Muscle layer of duodenum (tissue), 2 donors: ENCODE measurements around the gene GPSM3.
"Not testable (repeated sequence)": the region's sequence is repeated elsewhere in the genome, so short reads cannot be mapped to it uniquely, and the experiment has no call there.

Experiments used
- H3K27ac ChIP-seq: one replicate; pipeline ENCODE4 v1.7.0; 2013; ENCODE audit warnings: mild to moderate bottlenecking, low read length
- H3K27me3 ChIP-seq: one replicate; pipeline ENCODE4 v1.7.0; 2013; ENCODE audit warnings: low read depth, mild to moderate bottlenecking, control low read depth, low read length
- H3K36me3 ChIP-seq, 2 donors: one replicate each; pipeline ENCODE4 v1.7.0; 2013; ENCODE audit warnings: low read length in 2 of 2, control low read depth in 1 of 2, mild to moderate bottlenecking in 1 of 2; ENCODE audit not compliant: insufficient read depth in 2 of 2, control insufficient read depth in 1 of 2
- H3K4me1 ChIP-seq, 2 donors: one replicate each; pipeline ENCODE4 v1.7.0; 2013; ENCODE audit warnings: low read length in 2 of 2, mild to moderate bottlenecking in 2 of 2, control low read depth in 1 of 2, moderate library complexity in 1 of 2; ENCODE audit not compliant: insufficient read depth in 2 of 2, control insufficient read depth in 1 of 2
- H3K4me3 ChIP-seq, 2 donors: one replicate each; pipeline ENCODE4 v1.7.0; 2013; ENCODE audit warnings: low read length in 2 of 2, low read depth in 1 of 2, mild to moderate bottlenecking in 1 of 2
- H3K9me3 ChIP-seq, 2 donors: one replicate each; pipeline ENCODE4 v1.7.0; 2013; ENCODE audit warnings: low read length in 2 of 2, control low read depth in 1 of 2, mild to moderate bottlenecking in 1 of 2; ENCODE audit not compliant: control insufficient read depth in 1 of 2
- donor health status: healthy.

GPSM3 gene

GRCh38 chr6:32200711-32201475 is 8.4 kb upstream of the GPSM3 start:
- H3K27me3 ChIP-seq = no peaks in the 10 kb centered on the region
- no peak overlapping the region for H3K4me3 ChIP-seq
- no peaks in the 10 kb centered on the region for H3K9me3 ChIP-seq
- peaks cover 0 to 5% of the 10 kb centered on the region in 2 donors for H3K36me3 ChIP-seq
- H3K4me1 ChIP-seq = peaks cover 0 to 6% of the 10 kb centered on the region in 2 donors
- H3K27ac ChIP-seq = no peak overlapping the region

- Histone ChIP-seq H3K4me3 (no peak overlapping the region), H3K27me3 (no peaks in the 10 kb centered on the region), H3K36me3 (peaks cover 0 to 6% of the 10 kb centered on the region in 2 donors), H3K9me3 (no peaks in the 10 kb centered on the region), H3K4me1 (peaks cover 11 to 12% of the 10 kb centered on the region in 2 donors), H3K27ac (no peak overlapping the region)
Measured at GRCh38 chr6:32198866-32199265, 6.4 kb upstream of the GPSM3 start.

- Histone ChIP-seq H3K4me3 (no peak overlapping the region), H3K36me3 (peaks cover 0 to 6% of the 10 kb centered on the region in 2 donors), H3K27me3 (no peaks in the 10 kb centered on the region), H3K9me3 (no peaks in the 10 kb centered on the region), H3K4me1 (peaks cover 11 to 12% of the 10 kb centered on the region in 2 donors), H3K27ac (no peak overlapping the region)
Measured at GRCh38 chr6:32198345-32198696, 5.9 kb upstream of the GPSM3 start.

GRCh38 chr6:32196682-32197616 is 4.5 kb upstream of the GPSM3 start:
- Histone ChIP-seq H3K27me3 (no peaks in the 10 kb centered on the region), H3K27ac (peak overlapping the region; percentile 100), H3K9me3 (no peaks in the 10 kb centered on the region), H3K4me3 (peak overlapping the region; percentile 72 to 83), H3K4me1 (peaks cover 12 to 16% of the 10 kb centered on the region in 2 donors), H3K36me3 (peaks cover 0 to 6% of the 10 kb centered on the region in 2 donors)

GRCh38 chr6:32195902-32196681 is 3.6 kb upstream of the GPSM3 start:
- Histone ChIP-seq H3K36me3 (peaks cover 0 to 6% of the 10 kb centered on the region in 2 donors), H3K9me3 (no peaks in the 10 kb centered on the region), H3K4me1 (peaks cover 12 to 19% of the 10 kb centered on the region in 2 donors), H3K27ac (peak overlapping the region; percentile 100), H3K4me3 (peak overlapping the region; percentile 72 to 83), H3K27me3 (no peaks in the 10 kb centered on the region)

GRCh38 chr6:32195652-32195901 is 3.1 kb upstream of the GPSM3 start:
- H3K27me3 ChIP-seq = no peaks in the 10 kb centered on the region
- H3K9me3 ChIP-seq = no peaks in the 10 kb centered on the region
- H3K36me3 ChIP-seq = peaks cover 0 to 6% of the 10 kb centered on the region in 2 donors
- H3K4me3 ChIP-seq = peak overlapping the region in 1 of 2 donors; percentile 83
- peaks cover 12 to 23% of the 10 kb centered on the region in 2 donors for H3K4me1 ChIP-seq
- H3K27ac ChIP-seq = no peak overlapping the region

GRCh38 chr6:32194825-32195651 is 2.6 kb upstream of the GPSM3 start:
- H3K27me3 ChIP-seq = no peaks in the 10 kb centered on the region
- H3K9me3 ChIP-seq = no peaks in the 10 kb centered on the region
- H3K36me3 ChIP-seq = peaks cover 0 to 6% of the 10 kb centered on the region in 2 donors
- H3K27ac ChIP-seq = peak overlapping the region; percentile 99
- peak overlapping the region; percentile 56 to 71 for H3K4me3 ChIP-seq
- peaks cover 12 to 23% of the 10 kb centered on the region in 2 donors for H3K4me1 ChIP-seq

GRCh38 chr6:32194388-32194787 is 1.9 kb upstream of the GPSM3 start:
- Histone ChIP-seq H3K4me3 (peak overlapping the region; percentile 56 to 71), H3K27me3 (no peaks in the 10 kb centered on the region), H3K36me3 (peaks cover 0 to 6% of the 10 kb centered on the region in 2 donors), H3K9me3 (no peaks in the 10 kb centered on the region), H3K27ac (peak overlapping the region; percentile 99), H3K4me1 (peaks cover 12 to 23% of the 10 kb centered on the region in 2 donors)

GRCh38 chr6:32193096-32193495 is 653 bp upstream of the GPSM3 start:
- Histone ChIP-seq H3K27ac (peak overlapping the region; percentile 96), H3K36me3 (peaks cover 0 to 10% of the 10 kb centered on the region in 2 donors), H3K4me3 (peak overlapping the region; percentile 43 to 81), H3K4me1 (peaks cover 22 to 23% of the 10 kb centered on the region in 2 donors)
- not testable (repeated sequence) for H3K27me3 ChIP-seq, H3K9me3 ChIP-seq

GRCh38 chr6:32191696-32192607 is 491 bp downstream of the GPSM3 start:
- peak overlapping the region; percentile 96 for H3K27ac ChIP-seq
- H3K27me3 ChIP-seq = no peaks in the 10 kb centered on the region
- H3K4me3 ChIP-seq = peak overlapping the region; percentile 43 to 81
- peaks cover 18 to 34% of the 10 kb centered on the region in 2 donors for H3K4me1 ChIP-seq
- peaks cover 7 to 18% of the 10 kb centered on the region in 2 donors for H3K36me3 ChIP-seq
- no peaks in the 10 kb centered on the region for H3K9me3 ChIP-seq
